H1 (cell line): Measurements from ENCODE around the gene VPS54. TPM values are rescaled to one million over a fixed set of nuclear protein-coding genes. Genes with fewer than 3 reads are reported as not detected.

Source experiments
- CTCF ChIA-PET: fragments of 300-600 bp; sonication (Branson Sonifier 250); formaldehyde crosslinking; loops from one replicate; lab custom pipeline; 2021; ENCODE audit not compliant: partially characterized antibody; lab: Charles Lee
- POLR2A ChIA-PET: fragments of 300-600 bp; sonication (Branson Sonifier 250); formaldehyde crosslinking; loops from one replicate; lab custom pipeline; 2021; ENCODE audit warnings: inconsistent platforms; ENCODE audit not compliant: partially characterized antibody; lab: Charles Lee
- DNase-seq, 2 experiments: peaks; one replicate each; pipeline versions ENCODE4 v3.0.0 to v3.0.0-alpha.2; 2010 to 2022; ENCODE audit warnings: low spot score in 2 of 2, low read depth in 1 of 2, mixed read lengths in 1 of 2
- FAIRE-seq: peaks from 2 replicates; lab custom pipeline; 2011; peaks lifted over from hg19 to GRCh38; lab: Jason Lieb, UNC
- H2AFZ ChIP-seq: 2 replicates; pipeline ENCODE4 v1.8.1; 2012; ENCODE audit warnings: low read length, inconsistent platforms
- H2AK5ac ChIP-seq: 2 replicates; pipeline ENCODE4 v1.6.1; 2013; ENCODE audit warnings: low read depth, low read length
- H2BK120ac ChIP-seq: replicated peaks from 2 replicates; pipeline ENCODE3; 2013; ENCODE audit warnings: low read depth, low read length, inconsistent platforms
- H2BK12ac ChIP-seq: 2 replicates; pipeline ENCODE4 v1.6.1; 2013; ENCODE audit warnings: low read depth, low read length
- H2BK15ac ChIP-seq: 2 replicates; pipeline ENCODE4 v1.6.1; 2013; ENCODE audit warnings: low read length
- H2BK20ac ChIP-seq: 2 replicates; pipeline ENCODE4 v1.6.1; 2013; ENCODE audit warnings: low read length
- H2BK5ac ChIP-seq: 2 replicates; pipeline ENCODE4 v1.6.1; 2013; ENCODE audit warnings: low read depth, low read length
- H3K14ac ChIP-seq: 2 replicates; pipeline ENCODE4 v1.6.1; 2013; ENCODE audit warnings: inconsistent platforms; ENCODE audit not compliant: insufficient read length
- H3K18ac ChIP-seq: 2 replicates; pipeline ENCODE4 v1.6.1; 2013; ENCODE audit warnings: low read length; ENCODE audit errors: extremely low read depth
- H3K23ac ChIP-seq: 2 replicates; pipeline ENCODE4 v1.6.1; 2013; ENCODE audit warnings: inconsistent platforms; ENCODE audit not compliant: insufficient read length
- H3K23me2 ChIP-seq: 2 replicates; pipeline ENCODE4 v1.6.1; 2013; ENCODE audit warnings: low read depth, low read length
- H3K27ac ChIP-seq: 2 replicates; pipeline ENCODE4 v1.6.1; 2011; ENCODE audit warnings: low read depth, low read length, inconsistent platforms
- H3K27me3 ChIP-seq, 4 experiments: replicated peaks in 1 of 4; 1 replicate in 1 of 4; 2 replicates in 3 of 4; pipeline versions ENCODE4 v1.6.1 to v1.8.1; 2011 to 2013; ENCODE audit warnings: low read length in 3 of 4, mild to moderate bottlenecking in 3 of 4, inconsistent platforms in 2 of 4, mixed read lengths in 2 of 4, moderate library complexity in 1 of 4; ENCODE audit not compliant: control insufficient read depth in 3 of 4, insufficient read depth in 3 of 4; ENCODE audit errors: extremely low read depth in 1 of 4
- H3K36me3 ChIP-seq, 4 experiments: 2 replicates each; pipeline versions ENCODE4 v1.6.1 to v1.8.1; 2011 to 2013; ENCODE audit warnings: mild to moderate bottlenecking in 4 of 4, low read length in 3 of 4, moderate library complexity in 2 of 4, control low read depth in 1 of 4, inconsistent platforms in 1 of 4; ENCODE audit not compliant: insufficient read depth in 4 of 4, control insufficient read depth in 2 of 4
- H3K4ac ChIP-seq: replicated peaks from 2 replicates; pipeline ENCODE3; 2013; ENCODE audit warnings: low read length, low read depth, mixed read lengths, inconsistent platforms; ENCODE audit not compliant: insufficient read length
- H3K4me1 ChIP-seq, 4 experiments: replicated peaks in 1 of 4; 1 replicate in 1 of 4; 2 replicates in 3 of 4; pipeline versions ENCODE4 v1.6.1 to v1.8.1; 2011 to 2013; ENCODE audit warnings: low read length in 3 of 4, inconsistent platforms in 2 of 4, mixed read lengths in 1 of 4; ENCODE audit not compliant: insufficient read depth in 4 of 4, control insufficient read depth in 3 of 4
- H3K4me2 ChIP-seq, 2 experiments: 2 replicates each; pipeline versions ENCODE4 v1.6.1 to v1.8.1; 2011 to 2013; ENCODE audit warnings: low read depth in 2 of 2, low read length in 2 of 2, control low read depth in 1 of 2, inconsistent platforms in 1 of 2, mild to moderate bottlenecking in 1 of 2; ENCODE audit not compliant: insufficient read depth in 1 of 2
- H3K4me3 ChIP-seq, 4 experiments: fragments of 200-600, 300-600 bp in 1 of 4; sonication (generic), shearing (Covaris generic), sonication (Bioruptor Twin) in 1 of 4; 2 replicates each; pipeline versions ENCODE4 v1.5.1 to v1.8.1; 2011 to 2016; ENCODE audit warnings: low read length in 4 of 4, low read depth in 3 of 4, control low read depth in 2 of 4, inconsistent platforms in 2 of 4, mild to moderate bottlenecking in 2 of 4, mixed read lengths in 1 of 4, moderate library complexity in 1 of 4; ENCODE audit not compliant: insufficient read depth in 2 of 4; ENCODE audit errors: extremely low read depth in 1 of 4
- H3K56ac ChIP-seq: replicated peaks from 2 replicates; pipeline ENCODE3; 2013; ENCODE audit warnings: low read depth, mild to moderate bottlenecking, mixed read lengths, low read length, inconsistent platforms; ENCODE audit not compliant: insufficient read length
- H3K79me1 ChIP-seq: 2 replicates; pipeline ENCODE4 v1.6.1; 2013; ENCODE audit warnings: low read depth, low read length, control low read depth
- H3K79me2 ChIP-seq, 2 experiments: 2 replicates each; pipeline versions ENCODE4 v1.6.1 to v1.8.1; 2012 to 2013; ENCODE audit warnings: low read length in 2 of 2, mild to moderate bottlenecking in 2 of 2, inconsistent platforms in 1 of 2; ENCODE audit not compliant: insufficient read depth in 2 of 2, control insufficient read depth in 1 of 2
- H3K9ac ChIP-seq, 4 experiments: replicated peaks in 1 of 4; 1 replicate in 1 of 4; 2 replicates in 3 of 4; pipeline versions ENCODE4 v1.6.1 to v1.8.1; 2011 to 2013; ENCODE audit warnings: low read depth in 3 of 4, low read length in 3 of 4, control low read depth in 2 of 4, mild to moderate bottlenecking in 2 of 4, moderate library complexity in 2 of 4, inconsistent platforms in 1 of 4; ENCODE audit errors: extremely low read depth in 1 of 4
- H3K9me3 ChIP-seq, 2 experiments: 2 replicates each; pipeline versions ENCODE4 v1.6.1 to v1.8.1; 2012 to 2013; ENCODE audit warnings: mild to moderate bottlenecking in 2 of 2, moderate library complexity in 2 of 2, control low read depth in 1 of 2, inconsistent platforms in 1 of 2, low read depth in 1 of 2, low read length in 1 of 2, mixed read lengths in 1 of 2; ENCODE audit not compliant: insufficient read depth in 2 of 2
- H4K20me1 ChIP-seq, 2 experiments: replicated peaks in 1 of 2; 2 replicates each; pipeline versions ENCODE3 to v1.8.1; 2011 to 2013; ENCODE audit warnings: inconsistent platforms in 2 of 2, low read length in 2 of 2, mild to moderate bottlenecking in 1 of 2; ENCODE audit not compliant: insufficient read depth in 2 of 2, control insufficient read depth in 1 of 2
- H4K5ac ChIP-seq: 2 replicates; pipeline ENCODE4 v1.6.1; 2013; ENCODE audit warnings: low read length, low read depth, mixed read lengths, inconsistent platforms; ENCODE audit not compliant: insufficient read length
- H4K8ac ChIP-seq: 2 replicates; pipeline ENCODE4 v1.8.0; 2013; ENCODE audit warnings: mild to moderate bottlenecking, moderate library complexity, low read length, inconsistent platforms; ENCODE audit not compliant: insufficient read depth; ENCODE audit errors: extremely low read depth
- H4K91ac ChIP-seq: replicated peaks from 2 replicates; pipeline ENCODE3; 2013; ENCODE audit warnings: low read length, mixed read lengths, inconsistent platforms; ENCODE audit not compliant: insufficient read length
- CBX8 ChIP-seq: fragments of 300-800, 300-1000 bp; sonication (generic); IDR thresholded peaks from 2 replicates; pipeline ENCODE4 v1.7.1; 2016; ENCODE audit warnings: low read depth, low read length, borderline replicate concordance
- EZH2 ChIP-seq: fragments of 200-600 bp; sonication (generic); IDR thresholded peaks from 2 replicates; pipeline ENCODE4 v1.7.1; 2012; ENCODE audit warnings: low read depth, mild to moderate bottlenecking, moderate library complexity, low read length, inconsistent platforms; ENCODE audit not compliant: severe bottlenecking
- POLR2A ChIP-seq, 2 experiments: IDR thresholded peaks; 1 replicate in 1 of 2; 2 replicates in 1 of 2; pipeline ENCODE4 v1.6.1; 2011; ENCODE audit warnings: low read depth in 2 of 2, low read length in 2 of 2, mild to moderate bottlenecking in 2 of 2; ENCODE audit errors: control extremely low read depth in 1 of 2
- SP2 ChIP-seq: IDR thresholded peaks from 2 replicates; pipeline ENCODE4 v1.6.1; 2012; ENCODE audit warnings: mild to moderate bottlenecking, low read length, inconsistent platforms
- TAF7 ChIP-seq: optimal IDR thresholded peaks from 2 replicates; pipeline ENCODE3; 2011; ENCODE audit warnings: low read depth, mild to moderate bottlenecking, inconsistent platforms, low read length, moderate library complexity, borderline replicate concordance
- WGBS, 2 experiments: shearing (Covaris generic) in 1 of 2; methylation state at CpG; one replicate each; pipeline versions ENCODE4 v1.1.6 to v1.1.7; 2013 to 2015; ENCODE audit warnings: low lambda C conversion rate in 2 of 2, mixed read lengths in 2 of 2, inconsistent platforms in 1 of 2, low coverage in 1 of 2, missing lambda C conversion rate in 1 of 2; ENCODE audit not compliant: insufficient replicate concordance in 2 of 2, insufficient coverage in 1 of 2, insufficient read length in 1 of 2; ENCODE audit errors: extremely low coverage in 1 of 2, missing lambda C conversion rate in 1 of 2; 5-methylcytosine and 5-hydroxymethylcytosine counted together
- polyA plus RNA-seq, 7 experiments: library from polyadenylated mRNA; depleted of rRNA in 3 of 7; stranded (reverse) in 5 of 7; unstranded in 2 of 7; fragments of >200 nt in 5 of 7; fragments of 200-250 nt in 2 of 7; gene quantifications; 1 replicate in 5 of 7; 2 replicates in 1 of 7; 4 replicates in 1 of 7; pipeline versions ENCODE4 v1.2.1 to v1.2.3, GENCODE V29; 2011 to 2013; ENCODE audit warnings: missing spikeins in 2 of 7, mixed read lengths in 2 of 7
- total RNA-seq: library from RNA; stranded (reverse); fragmentation: NEBNext Ultra II Directional; extraction: Animal tissue kit (Norgen Biotek cat#: 25700); gene quantifications from 2 replicates; pipeline ENCODE4 v1.2.1, GENCODE V29; 2021

VPS54 gene
- total and polyA plus RNA-seq, 2 of the 8 experiments (the other 6 are each of a cell fraction or from before 2014, with no cell fraction given) = 3.6 to 13.2 TPM

DNA sequence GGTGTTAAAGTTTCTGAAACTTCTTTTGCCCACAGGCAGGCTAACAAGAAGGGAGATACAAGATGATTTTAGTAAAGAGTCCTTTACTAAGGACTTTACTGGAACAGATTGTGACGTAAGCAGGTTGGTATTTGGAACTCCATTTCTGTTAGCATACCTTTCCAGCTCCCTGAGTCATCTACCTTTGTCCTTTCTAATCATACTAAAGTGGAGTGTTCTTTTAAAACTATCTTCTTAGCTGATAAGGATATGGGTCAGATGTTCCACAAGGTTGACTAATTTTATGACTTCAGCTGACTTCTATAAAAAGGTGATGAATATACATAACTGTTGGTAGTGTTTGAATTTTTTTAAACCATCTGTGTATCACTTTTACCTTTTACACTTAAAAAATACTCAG is 156.4 kb downstream of the VPS54 start:
- no peak overlapping the region for H2BK12ac ChIP-seq
- no peak overlapping the region for H4K8ac ChIP-seq
- peaks cover 9% of the 10 kb centered on the region for H3K79me1 ChIP-seq
- peaks cover 4 to 100% of the 10 kb centered on the region in 2 experiments; a peak in 3 of 4 replicates for H3K79me2 ChIP-seq
- no peak overlapping the region for H3K4me2 ChIP-seq
- no peak overlapping the region for H2AK5ac ChIP-seq
- H4K91ac ChIP-seq = no peak overlapping the region
- no peaks in the 10 kb centered on the region for H3K9me3 ChIP-seq
- no peak overlapping the region for H3K4me3 ChIP-seq
- TF ChIP-seq TAF7 = no peak
- TF ChIP-seq POLR2A (IDR thresholded peaks at IDR 0.05; ENCODE audit: control extremely low read depth in 1 of 2, low read depth in 2 of 2, low read length in 2 of 2) = peak in 1 of 2 experiments; percentile 27; a peak in 1 of 3 replicates
- no peak for TF ChIP-seq EZH2
- TF ChIP-seq CBX8 = no peak
- no peak for TF ChIP-seq SP2
- H3K14ac ChIP-seq = no peak overlapping the region
- no peak overlapping the region for H3K23ac ChIP-seq
- H3K23me2 ChIP-seq = no peaks in the 10 kb centered on the region
- H3K4ac ChIP-seq = no peak overlapping the region
- H3K4me1 ChIP-seq = peaks cover 0 to 22% (median 6%) of the 10 kb centered on the region in 4 experiments; a peak in 4 of 7 replicates
- H3K56ac ChIP-seq = no peak overlapping the region
- no peak overlapping the region for H3K9ac ChIP-seq
- FAIRE-seq = no peak
- peaks cover 12 to 25% of the 10 kb centered on the region in 2 experiments for H4K20me1 ChIP-seq
- ChIA-PET CTCF (interaction anchor here (2.1 kb wide), 1 partner anchor 247 kb away, joined by 8 read pairs; no protein-coding TSS in a partner anchor), POLR2A (interaction anchor here (2.7 to 17.8 kb wide), 3 partner anchors 10 to 20 kb away, joined by 15 to 297 read pairs (median 45); partner anchors contain the start of gene UGP2)
- no peak overlapping the region for H2BK15ac ChIP-seq
- H2BK120ac ChIP-seq = no peak overlapping the region
- no peak overlapping the region for H3K27ac ChIP-seq
- 92% methylated on average over 1 of the region's 1 CpG; no CpG with 5 or more reads in 1 of the 2 experiments for WGBS, 2 experiments
- no peaks in the 10 kb centered on the region for H3K27me3 ChIP-seq
- H2BK20ac ChIP-seq = no peak overlapping the region
- no peak overlapping the region for H3K18ac ChIP-seq
- H3K36me3 ChIP-seq = peaks cover 17 to 100% (median 71%) of the 10 kb centered on the region in 4 experiments
- H2AFZ ChIP-seq = no peak overlapping the region
- no peak for DNase-seq
- no peak overlapping the region for H4K5ac ChIP-seq
- H2BK5ac ChIP-seq = no peak overlapping the region
